GM18511 (cell line): ENCODE results near the gene CASKIN1.
"Not testable (repeated sequence)": the region's sequence is repeated elsewhere in the genome, so short reads cannot be mapped to it uniquely, and the experiment has no call there.

Experiments
- ATAC-seq: cut with Tn5 transposase; IDR thresholded peaks from one replicate; pipeline ENCODE4 v1.9.1; 2021; ENCODE audit warnings: mild to moderate bottlenecking, moderate library complexity; ENCODE audit not compliant: unreplicated experiment

The CASKIN1 gene, protein sequence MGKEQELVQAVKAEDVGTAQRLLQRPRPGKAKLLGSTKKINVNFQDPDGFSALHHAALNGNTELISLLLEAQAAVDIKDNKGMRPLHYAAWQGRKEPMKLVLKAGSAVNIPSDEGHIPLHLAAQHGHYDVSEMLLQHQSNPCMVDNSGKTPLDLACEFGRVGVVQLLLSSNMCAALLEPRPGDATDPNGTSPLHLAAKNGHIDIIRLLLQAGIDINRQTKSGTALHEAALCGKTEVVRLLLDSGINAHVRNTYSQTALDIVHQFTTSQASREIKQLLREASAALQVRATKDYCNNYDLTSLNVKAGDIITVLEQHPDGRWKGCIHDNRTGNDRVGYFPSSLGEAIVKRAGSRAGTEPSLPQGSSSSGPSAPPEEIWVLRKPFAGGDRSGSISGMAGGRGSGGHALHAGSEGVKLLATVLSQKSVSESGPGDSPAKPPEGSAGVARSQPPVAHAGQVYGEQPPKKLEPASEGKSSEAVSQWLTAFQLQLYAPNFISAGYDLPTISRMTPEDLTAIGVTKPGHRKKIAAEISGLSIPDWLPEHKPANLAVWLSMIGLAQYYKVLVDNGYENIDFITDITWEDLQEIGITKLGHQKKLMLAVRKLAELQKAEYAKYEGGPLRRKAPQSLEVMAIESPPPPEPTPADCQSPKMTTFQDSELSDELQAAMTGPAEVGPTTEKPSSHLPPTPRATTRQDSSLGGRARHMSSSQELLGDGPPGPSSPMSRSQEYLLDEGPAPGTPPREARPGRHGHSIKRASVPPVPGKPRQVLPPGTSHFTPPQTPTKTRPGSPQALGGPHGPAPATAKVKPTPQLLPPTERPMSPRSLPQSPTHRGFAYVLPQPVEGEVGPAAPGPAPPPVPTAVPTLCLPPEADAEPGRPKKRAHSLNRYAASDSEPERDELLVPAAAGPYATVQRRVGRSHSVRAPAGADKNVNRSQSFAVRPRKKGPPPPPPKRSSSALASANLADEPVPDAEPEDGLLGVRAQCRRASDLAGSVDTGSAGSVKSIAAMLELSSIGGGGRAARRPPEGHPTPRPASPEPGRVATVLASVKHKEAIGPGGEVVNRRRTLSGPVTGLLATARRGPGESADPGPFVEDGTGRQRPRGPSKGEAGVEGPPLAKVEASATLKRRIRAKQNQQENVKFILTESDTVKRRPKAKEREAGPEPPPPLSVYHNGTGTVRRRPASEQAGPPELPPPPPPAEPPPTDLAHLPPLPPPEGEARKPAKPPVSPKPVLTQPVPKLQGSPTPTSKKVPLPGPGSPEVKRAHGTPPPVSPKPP (N-terminal part only)

DNA sequence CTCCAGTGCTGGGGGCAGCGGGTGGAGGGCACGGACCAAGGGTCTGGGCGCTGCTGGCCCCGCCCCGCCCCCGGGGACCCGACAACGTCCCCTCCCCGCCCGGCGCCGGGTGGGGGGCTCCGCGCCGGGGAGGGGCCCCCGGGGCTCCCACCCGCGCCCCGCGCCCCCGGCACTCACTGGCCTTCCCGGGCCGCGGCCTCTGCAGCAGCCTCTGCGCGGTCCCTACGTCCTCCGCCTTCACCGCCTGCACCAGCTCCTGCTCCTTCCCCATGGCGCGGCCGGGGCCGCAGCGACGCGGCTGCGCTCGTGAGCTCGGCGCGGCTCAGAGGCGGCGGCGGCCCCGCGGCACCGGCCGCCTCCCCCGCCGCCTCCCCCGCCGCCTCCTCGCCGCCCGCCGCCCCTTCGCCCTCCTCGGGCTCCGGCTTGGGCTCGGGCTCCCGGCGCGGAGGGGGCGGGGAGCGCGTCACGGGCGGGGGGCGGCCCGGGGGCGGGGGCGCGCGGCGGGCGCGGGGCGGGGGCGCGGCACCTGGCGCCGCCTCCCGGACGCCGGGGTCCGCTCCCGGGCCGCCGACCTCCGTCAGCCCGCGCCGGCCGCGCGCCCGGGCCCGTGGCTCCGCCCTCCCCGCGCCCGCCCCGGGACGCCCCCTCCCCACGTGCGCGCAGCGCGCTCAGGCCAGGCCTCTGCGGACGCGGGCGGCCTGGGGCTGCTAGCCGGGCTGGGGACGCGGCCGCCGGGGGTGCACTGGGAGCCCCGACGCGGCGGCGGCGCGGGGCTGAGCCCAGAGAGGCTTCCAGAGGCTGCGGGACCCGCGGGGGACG is at the start of gene CASKIN1:
CASKIN1 (minus strand) TSS at position 444 of the 819 bp plus-strand sequence; CDS start at position 271, 173 bp downstream.
- no peak for ATAC-seq

DNA sequence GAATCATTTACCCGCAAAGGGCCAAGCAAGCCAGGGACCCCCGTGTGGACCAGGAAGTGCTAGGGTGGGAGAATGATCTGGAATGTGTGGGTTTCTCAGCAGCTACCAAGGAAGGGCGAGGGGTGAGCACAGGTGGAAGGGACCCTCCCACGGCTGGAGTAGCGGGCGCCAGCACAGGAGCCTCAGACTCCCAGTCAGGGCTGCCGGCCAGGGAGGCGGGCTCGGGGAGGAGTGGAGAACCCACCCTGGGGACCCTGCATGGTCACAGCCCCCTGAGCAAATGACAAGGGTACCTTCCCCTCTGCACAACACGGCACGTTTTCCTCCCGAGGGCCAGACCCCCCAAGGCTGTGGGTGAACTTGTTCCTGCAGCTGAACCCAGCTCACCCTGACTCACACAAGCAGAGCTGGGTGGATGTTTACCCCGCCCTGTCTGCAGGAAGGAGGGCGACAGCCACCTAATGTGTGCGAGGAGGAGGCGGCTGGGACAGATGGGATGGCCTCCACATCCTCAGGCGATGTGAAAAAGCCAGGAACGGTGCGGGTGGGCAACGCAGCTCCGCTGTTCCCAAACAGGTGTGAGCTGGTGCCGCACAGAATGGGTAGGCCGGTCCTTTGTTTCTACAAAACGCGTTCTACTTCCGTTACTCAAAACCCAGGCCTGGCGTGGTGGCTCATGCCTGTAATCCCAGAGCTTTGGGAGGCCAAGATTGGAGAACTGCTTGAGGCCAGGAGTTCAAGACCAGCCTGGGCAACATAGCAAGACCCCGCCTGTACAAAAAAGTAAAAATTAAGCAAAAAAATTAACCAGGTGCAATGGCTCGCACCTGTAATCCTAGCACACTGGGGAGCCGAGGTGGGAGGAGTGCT is 48.8 kb upstream of the CASKIN1 start:
- no peak for ATAC-seq

GRCh38 chr16:2244301-2244700 is 47.9 kb upstream of the CASKIN1 start:
- ATAC-seq: no peak

DNA sequence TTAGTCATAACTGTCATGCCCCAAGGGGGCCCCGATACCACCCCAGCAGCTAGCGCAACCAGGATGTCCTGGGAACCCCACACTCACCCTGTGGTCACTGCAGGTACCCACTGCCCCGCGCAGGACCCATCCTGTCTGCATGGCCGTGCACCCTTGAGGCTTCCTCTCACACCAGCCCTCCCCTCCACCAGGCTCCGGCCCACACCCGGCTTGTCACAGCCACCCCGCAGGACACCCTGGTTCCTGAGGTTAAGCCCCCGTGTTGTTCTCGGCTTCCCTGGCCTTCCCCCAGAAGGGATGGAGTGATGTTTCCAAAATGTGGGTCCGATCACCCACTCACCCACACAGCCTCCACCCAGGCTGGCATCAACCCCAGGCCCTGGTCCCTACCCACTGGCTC is 47.4 kb upstream of the CASKIN1 start:
- no peak for ATAC-seq

DNA sequence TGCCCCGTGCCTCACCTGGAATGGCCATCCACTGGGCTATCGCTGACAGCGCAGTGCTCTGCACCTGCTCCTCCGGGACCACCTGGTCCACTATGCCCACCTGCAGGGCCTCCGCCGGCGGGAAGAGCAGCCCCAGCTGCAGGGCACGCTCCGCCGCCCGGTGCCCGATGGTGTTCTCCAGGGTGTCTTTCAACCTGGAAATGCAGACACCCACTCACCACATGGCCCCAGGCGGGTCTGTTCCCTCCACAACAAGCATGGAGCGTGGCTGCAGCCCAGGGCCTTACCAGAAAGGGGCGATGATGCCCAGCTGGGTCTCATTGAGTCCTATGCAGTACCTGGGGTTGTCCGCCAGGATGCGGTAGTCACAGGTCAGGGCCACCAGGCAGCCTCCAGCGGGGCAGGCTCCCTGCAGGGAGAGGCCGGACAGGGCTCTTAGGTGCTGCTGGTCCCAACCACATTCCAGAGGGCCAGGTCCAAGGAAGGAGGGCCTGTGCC is 46.7 kb upstream of the CASKIN1 start:
- ATAC-seq: no peak

- no peak for ATAC-seq
Observed at GRCh38 chr16:2242598-2242997, 46.2 kb upstream of the CASKIN1 start.

DNA sequence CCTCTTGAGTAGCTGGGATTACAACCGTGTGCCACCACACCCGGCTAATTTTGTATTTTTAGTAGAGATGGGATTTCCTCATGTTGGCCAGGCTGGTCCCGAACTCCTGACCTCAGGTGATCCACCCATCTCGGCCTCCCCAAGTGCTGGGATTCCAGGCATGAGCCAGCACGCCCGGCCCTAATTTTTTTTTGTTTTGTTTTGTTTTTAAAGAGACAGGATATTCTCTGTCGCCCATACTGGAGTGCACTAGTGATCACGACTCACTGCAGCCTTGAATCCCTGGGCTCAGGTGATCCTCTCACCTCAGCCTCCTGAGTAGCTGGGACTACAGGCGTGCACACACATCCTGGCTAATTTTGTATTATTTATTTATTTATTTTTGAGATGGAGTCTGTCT is 43.9 kb upstream of the CASKIN1 start:
- not testable (repeated sequence) for ATAC-seq

GRCh38 chr16:2238838-2239675 is 42.7 kb upstream of the CASKIN1 start:
- ATAC-seq: no peak

GRCh38 chr16:2238150-2238837 is 41.9 kb upstream of the CASKIN1 start:
- no peak for ATAC-seq

DNA sequence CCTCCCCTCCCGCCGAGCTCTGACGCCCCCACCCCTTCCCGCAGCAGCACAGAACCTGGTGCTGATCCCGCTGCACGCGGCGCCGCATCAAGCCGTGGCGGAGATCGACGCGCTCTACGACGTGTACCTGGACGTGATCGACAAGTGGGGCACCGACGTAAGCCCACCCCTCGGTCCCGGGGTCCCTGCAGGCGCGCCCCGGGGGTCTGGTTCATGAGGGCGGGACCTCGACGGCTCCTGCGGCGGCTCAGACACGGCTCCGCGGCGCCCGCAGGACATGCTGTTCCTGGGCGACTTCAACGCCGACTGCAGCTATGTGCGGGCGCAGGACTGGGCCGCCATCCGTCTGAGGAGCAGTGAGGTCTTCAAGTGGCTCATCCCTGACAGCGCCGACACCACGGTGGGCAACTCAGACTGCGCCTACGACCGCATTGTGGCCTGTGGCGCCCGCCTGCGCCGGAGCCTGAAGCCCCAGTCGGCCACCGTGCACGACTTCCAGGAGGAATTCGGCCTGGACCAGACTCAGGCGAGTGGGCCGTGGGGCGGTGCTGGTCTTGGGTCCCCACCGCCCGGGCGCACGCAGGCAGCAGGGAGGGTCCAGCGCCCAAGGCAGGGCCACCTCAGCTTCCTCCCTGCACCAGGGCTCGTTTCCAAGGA is 41.2 kb upstream of the CASKIN1 start:
- ATAC-seq: no peak

GRCh38 chr16:2237102-2237482 is 40.7 kb upstream of the CASKIN1 start:
- ATAC-seq: no peak

GRCh38 chr16:2236337-2237101 is 40.1 kb upstream of the CASKIN1 start, which contains the start of gene DNASE1L2:
TSS of gene DNASE1L2 (plus strand) at chr16:2236444. CDS start at chr16:2236817, 373 bp downstream.
- no peak for ATAC-seq

GRCh38 chr16:2235695-2236336 is 39.4 kb upstream of the CASKIN1 start:
- no peak for ATAC-seq

- no peak for ATAC-seq
Observed at GRCh38 chr16:2235234-2235651, 38.8 kb upstream of the CASKIN1 start.

DNA sequence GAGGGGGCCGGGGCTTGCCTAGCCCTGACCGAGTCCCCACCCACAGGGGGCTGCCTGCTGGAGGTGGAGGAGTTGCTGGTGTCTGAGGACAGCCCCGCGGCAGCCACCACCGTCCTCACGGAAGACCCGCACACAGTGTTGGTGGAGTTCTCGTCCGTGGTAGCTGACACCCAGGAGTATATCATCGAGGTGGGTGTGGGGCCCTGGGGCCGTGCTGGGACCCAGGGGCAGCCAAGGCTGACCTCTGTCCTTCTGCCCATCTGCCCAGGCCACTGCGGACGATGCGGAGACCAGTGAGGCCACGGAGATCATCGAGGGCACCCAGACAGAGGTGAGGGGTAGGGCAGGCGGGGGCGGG is 38.4 kb upstream of the CASKIN1 start:
- ATAC-seq: no peak
